ENCODE data around the gene EXPH5. TPM values are rescaled to one million over a fixed set of nuclear protein-coding genes. Genes with fewer than 3 reads are reported as not detected.

The EXPH5 gene
- total RNA-seq, 1 donor: 0.72 TPM

DNA sequence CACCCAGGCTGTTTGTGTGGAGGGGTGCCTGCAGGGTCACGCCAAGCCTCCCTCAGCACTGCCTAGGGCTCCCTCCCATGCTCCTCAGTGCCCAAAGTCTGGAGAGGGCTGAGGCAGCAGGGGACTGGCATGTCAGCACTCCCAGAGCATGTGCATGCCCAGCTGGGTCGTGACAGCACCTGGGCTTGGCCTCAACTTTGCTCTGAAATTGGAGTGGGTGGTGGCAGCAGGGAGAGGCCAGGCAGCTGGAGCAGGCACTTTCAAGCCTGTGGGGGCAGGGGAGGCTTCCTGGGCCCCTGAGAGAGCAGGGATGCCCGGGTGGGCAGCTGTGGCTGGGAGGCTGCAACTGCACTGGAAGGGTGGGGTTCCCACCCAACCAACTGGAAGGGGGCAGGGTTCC lies 35.7 kb upstream of the EXPH5 start:
- TF ChIP-seq, protein P1, sequence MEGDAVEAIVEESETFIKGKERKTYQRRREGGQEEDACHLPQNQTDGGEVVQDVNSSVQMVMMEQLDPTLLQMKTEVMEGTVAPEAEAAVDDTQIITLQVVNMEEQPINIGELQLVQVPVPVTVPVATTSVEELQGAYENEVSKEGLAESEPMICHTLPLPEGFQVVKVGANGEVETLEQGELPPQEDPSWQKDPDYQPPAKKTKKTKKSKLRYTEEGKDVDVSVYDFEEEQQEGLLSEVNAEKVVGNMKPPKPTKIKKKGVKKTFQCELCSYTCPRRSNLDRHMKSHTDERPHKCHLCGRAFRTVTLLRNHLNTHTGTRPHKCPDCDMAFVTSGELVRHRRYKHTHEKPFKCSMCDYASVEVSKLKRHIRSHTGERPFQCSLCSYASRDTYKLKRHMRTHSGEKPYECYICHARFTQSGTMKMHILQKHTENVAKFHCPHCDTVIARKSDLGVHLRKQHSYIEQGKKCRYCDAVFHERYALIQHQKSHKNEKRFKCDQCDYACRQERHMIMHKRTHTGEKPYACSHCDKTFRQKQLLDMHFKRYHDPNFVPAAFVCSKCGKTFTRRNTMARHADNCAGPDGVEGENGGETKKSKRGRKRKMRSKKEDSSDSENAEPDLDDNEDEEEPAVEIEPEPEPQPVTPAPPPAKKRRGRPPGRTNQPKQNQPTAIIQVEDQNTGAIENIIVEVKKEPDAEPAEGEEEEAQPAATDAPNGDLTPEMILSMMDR (IDR thresholded peaks at IDR 0.05; ENCODE audit: insufficient read depth, low read length): no peak
- no peak for DNase-seq (ENCODE audit: low read depth)
- no peak overlapping the region for H3K4me3 ChIP-seq (ENCODE audit: low read depth, low read length)

DNA sequence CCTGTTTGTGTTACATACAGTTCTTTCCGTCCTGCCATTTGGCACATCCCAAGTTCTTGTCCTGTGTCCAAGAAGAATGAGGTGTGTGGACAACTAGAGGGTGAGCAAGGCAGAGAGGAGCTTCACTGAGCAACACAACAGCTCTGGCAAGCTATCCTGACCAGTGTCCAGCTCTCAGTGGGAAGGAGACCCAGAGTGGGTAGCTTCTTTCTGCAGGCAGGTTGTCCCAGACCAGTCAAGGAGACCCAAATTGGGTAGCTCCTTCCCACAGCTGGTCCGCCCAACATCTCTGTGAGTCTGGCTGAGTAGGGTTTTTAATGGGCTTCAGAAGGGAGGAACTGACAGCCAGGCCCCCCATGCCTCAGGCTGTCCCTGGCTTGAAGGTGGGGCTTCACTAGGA lies 35.2 kb upstream of the EXPH5 start:
- H3K4me3 ChIP-seq (ENCODE audit: low read depth, low read length): no peak overlapping the region
- TF ChIP-seq, protein P1 (IDR thresholded peaks at IDR 0.05; ENCODE audit: insufficient read depth, low read length): no peak
- DNase-seq (ENCODE audit: low read depth): no peak

DNA sequence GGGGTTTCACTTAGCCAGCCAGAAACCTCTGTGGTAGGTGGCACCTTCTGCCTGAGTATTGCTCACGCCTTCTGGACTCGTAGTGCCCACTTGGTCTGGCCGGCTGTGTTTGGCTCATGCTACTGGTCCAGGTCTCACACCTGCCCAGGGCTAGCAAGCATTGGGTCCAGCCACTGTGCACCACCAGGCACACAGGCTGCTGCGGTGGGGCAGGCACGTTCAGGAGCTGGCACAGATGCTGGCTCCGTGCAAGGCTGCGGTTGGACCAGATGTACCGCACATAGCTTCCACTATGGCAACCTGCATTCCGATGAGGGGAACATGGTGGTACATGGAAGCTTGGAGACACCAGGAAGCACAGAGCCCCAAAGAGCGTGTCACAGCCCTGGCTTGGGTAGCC lies 34.8 kb upstream of the EXPH5 start:
- no peak for DNase-seq (ENCODE audit: low read depth)
- H3K4me3 ChIP-seq (ENCODE audit: low read depth, low read length): no peak overlapping the region
- TF ChIP-seq, protein P1 (IDR thresholded peaks at IDR 0.05; ENCODE audit: insufficient read depth, low read length): no peak

DNA sequence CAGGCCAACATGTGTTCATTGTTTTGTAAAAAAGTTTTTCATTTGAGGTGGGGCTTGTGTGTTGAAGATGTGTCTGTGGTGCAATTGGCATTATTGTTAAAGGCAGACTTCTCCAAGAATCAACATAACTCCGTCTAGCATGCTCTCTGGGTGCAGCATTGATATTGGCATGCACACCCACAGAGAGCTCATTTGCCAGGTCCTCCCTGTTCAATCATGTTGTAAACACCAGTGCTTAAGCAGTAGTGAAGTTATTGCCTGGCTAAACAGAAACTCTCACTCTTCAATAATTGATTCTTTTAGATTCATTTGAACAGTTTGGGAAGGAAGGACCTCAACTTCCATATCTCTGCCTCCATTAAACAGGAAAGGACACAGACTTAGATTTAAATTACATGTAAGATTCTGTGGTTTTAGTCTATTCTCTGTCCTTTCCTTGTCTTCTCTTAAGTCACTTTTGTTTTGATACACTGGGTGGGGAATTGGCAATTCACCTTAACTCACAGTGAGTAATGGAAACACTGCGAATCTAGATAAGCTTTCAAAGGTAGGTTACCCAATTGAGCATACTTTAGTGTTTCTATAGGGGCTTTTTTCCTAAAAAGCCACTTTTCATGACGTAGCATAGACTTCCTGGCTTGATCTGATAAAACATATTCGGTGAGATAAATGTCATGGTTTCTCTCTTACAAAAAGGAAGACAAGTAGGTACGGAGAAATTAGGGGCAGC lies 30.8 kb upstream of the EXPH5 start:
- DNase-seq (ENCODE audit: low read depth): peak; percentile 13
- TF ChIP-seq, protein P1 (IDR thresholded peaks at IDR 0.05; ENCODE audit: insufficient read depth, low read length): no peak
- no peak overlapping the region for H3K4me3 ChIP-seq (ENCODE audit: low read depth, low read length)

DNA sequence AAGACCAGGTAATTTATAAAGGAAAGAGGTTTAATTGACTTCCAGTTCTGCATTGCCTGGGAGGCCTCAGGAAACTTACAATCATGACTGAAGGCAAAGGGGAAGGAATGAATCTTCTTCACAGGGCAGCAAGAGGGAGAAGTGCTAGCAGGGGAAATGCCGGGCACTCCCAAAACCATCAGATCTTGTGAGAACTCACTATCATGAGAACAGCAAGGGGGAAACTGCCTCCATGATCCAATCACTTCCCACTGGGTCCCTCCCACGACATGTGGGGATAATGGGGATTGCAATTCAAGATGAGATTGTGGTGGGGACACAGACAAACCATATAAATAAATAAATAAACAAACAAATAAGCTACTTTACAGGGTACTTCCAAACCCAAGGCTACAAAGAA lies 28.8 kb upstream of the EXPH5 start:
- TF ChIP-seq, protein P1 (IDR thresholded peaks at IDR 0.05; ENCODE audit: insufficient read depth, low read length): no peak
- no peak for DNase-seq (ENCODE audit: low read depth)
- no peak overlapping the region for H3K4me3 ChIP-seq (ENCODE audit: low read depth, low read length)

DNA sequence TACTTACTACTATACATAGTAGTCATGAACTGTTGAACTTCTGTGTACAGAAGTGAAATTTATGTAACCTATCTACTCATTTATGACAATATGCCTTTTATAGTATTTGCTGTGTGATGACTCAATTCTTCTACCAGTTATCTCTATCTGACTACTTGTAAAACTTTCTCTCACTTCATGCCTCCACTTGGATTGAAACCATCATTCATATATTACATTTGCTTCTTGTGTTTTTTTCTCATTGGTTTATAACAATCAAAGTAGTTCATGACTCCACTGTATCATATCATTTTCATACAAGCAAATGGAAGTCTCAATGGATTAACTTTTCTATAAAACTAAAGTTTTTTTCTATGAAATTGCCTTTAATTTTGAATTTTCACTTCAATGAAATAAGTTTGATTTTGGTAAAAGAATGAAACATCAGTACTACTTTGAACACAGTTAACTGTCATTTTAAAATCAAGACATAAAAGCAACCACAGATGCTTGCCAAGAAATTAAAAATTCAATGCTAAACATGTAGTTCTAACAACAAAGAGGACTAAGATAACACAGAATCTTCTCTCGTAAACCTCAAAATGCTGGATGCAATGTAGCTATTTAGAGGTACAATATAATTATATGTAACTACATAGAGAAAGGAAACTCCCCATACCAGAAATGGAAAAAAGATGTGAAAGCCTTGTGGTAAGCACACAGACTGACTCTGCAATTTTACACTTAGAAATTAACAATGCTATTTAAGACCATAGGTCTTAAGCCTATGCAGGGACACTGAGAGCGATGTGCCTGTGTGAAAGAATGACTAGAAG lies 27.6 kb upstream of the EXPH5 start:
- TF ChIP-seq, protein P1 (IDR thresholded peaks at IDR 0.05; ENCODE audit: insufficient read depth, low read length): no peak
- DNase-seq (ENCODE audit: low read depth): no peak
- H3K4me3 ChIP-seq (ENCODE audit: low read depth, low read length): no peak overlapping the region
